HG03460 (cell line): ENCODE results near the gene ERBB2.
"Not testable (repeated sequence)": the region's sequence is repeated elsewhere in the genome, so short reads cannot be mapped to it uniquely, and the experiment has no call there.

Experiments used
- ATAC-seq: cut with Tn5 transposase; IDR thresholded peaks from one replicate; pipeline ENCODE4 v1.9.1; 2021; ENCODE audit not compliant: unreplicated experiment

ERBB2 gene

DNA sequence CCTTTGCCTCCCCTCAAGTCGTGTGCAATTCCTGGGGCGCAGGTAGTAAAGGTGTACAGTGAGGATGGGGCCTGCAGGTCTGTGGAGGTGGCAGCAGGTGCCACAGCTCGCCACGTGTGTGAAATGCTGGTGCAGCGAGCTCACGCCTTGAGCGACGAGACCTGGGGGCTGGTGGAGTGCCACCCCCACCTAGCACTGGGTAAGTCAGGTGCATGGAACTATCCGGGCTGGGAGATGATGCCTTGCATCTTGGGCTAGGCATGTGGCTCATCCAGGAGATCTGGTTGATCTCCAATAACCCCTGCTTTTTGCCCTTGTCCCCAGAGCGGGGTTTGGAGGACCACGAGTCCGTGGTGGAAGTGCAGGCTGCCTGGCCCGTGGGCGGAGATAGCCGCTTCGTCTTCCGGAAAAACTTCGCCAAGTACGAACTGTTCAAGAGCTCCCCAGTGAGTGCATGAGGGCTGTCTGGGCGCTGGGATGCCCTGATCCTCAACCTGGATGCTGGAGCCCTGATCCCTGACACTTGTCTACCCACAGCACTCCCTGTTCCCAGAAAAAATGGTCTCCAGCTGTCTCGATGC, 43.1 kb downstream of the ERBB2 start:
- ATAC-seq: no peak

DNA sequence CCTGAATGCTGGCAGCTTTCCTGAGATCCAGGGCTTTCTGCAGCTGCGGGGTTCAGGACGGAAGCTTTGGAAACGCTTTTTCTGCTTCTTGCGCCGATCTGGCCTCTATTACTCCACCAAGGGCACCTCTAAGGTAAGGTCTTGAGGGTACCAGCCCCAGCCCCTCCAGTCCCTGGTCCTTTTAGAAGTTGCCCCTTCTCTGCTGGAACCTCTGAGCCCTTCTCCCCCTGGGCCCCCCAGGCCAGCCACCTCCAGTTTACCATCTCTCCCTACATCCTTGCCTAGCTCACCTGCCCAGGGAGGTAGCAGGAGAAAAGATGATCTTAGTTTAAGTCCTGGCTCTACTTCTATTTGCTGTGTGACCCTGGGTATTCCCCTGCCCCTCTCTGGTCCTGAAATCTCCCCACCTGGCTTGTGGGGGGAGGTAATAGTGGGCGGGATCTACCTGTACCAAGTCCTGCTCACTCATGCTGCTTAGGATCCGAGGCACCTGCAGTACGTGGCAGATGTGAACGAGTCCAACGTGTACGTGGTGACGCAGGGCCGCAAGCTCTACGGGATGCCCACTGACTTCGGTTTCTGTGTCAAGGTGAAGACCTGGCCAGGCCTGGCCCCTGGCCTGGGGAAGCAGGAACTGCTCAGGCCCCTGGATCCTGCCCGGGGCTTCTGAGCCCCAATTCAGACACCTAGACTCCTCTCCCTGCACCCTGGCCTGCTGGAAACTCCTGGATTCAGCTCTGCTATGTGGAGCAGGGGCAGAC, 44.4 kb downstream of the ERBB2 start:
- no peak for ATAC-seq

DNA sequence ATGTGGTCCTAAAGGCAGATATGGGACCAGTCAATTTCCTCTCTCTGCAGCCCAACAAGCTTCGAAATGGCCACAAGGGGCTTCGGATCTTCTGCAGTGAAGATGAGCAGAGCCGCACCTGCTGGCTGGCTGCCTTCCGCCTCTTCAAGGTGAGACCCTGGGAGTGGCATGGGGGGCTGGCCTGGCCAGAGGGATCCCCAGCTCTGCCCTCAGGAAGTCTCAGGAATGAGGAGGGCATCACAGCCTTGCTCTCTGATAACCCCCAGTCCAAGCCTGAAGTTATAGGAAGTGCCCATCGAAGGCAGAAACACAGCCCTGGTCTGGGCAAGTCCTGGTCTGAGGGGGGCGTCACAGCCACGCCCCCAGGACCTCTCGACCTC, 45.0 kb downstream of the ERBB2 start:
- no peak for ATAC-seq

DNA sequence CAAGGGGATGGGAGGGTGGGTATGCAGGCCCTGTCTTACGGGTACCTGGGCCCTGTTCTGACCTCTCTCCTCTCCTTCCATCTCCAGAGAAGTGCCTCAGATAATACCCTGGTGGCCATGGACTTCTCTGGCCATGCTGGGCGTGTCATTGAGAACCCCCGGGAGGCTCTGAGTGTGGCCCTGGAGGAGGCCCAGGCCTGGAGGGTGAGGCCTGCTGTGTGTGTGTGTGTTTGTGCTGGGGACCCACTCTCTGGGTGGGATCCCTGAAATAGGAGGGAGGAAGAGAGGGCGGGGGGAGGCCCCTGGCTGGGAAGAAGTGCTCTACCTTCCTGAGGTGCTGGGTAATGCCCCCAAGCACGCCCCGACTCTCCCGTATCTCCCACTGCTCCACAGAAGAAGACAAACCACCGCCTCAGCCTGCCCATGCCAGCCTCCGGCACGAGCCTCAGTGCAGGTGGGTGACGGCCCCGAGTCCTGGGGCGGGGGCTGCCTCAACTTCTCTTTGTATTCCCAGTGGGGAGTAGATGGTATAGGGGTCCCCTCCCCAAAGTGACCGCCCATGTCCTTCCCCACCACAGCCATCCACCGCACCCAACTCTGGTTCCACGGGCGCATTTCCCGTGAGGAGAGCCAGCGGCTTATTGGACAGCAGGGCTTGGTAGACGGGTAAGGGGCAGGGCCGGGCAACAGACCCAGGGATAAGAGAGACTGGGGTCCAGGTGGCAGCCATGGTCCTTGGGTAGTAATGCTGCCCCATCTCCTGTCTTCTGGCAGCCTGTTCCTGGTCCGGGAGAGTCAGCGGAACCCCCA, 45.7 kb downstream of the ERBB2 start:
- no peak for ATAC-seq

DNA sequence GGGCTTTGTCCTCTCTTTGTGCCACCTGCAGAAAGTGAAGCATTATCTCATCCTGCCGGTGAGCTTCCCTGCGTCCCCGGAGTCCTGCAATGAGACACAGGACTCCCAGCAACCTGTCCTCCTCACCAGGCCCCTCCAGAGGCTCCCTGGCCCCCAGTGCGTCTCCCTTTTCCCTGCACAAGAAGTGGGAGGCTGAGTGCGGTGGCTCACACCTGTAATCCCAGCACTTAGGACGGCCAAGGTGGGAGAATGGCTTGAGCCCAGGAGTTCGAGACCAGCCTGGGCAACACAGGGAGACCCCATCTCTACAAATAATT, 46.2 kb downstream of the ERBB2 start:
- ATAC-seq: no peak

DNA sequence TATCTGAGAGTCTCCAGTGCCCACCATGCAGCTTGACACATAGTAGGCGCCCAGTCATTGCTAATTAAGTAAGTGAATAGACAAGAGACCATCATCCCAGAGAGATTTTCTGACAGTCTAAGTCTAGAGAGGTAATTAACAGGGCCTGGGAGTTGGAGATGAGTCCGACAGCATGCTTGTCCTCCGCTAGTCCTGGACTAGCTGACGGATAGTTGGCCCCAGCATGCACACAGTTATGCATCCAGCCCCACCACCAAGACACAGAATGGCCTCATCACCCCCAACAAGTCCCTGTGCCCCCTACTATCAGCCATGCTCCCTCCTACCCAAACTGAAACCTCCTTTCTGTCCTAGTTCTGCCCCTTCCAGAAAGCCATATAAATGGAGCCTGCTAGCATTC, 47.9 kb downstream of the ERBB2 start:
- no peak for ATAC-seq

DNA sequence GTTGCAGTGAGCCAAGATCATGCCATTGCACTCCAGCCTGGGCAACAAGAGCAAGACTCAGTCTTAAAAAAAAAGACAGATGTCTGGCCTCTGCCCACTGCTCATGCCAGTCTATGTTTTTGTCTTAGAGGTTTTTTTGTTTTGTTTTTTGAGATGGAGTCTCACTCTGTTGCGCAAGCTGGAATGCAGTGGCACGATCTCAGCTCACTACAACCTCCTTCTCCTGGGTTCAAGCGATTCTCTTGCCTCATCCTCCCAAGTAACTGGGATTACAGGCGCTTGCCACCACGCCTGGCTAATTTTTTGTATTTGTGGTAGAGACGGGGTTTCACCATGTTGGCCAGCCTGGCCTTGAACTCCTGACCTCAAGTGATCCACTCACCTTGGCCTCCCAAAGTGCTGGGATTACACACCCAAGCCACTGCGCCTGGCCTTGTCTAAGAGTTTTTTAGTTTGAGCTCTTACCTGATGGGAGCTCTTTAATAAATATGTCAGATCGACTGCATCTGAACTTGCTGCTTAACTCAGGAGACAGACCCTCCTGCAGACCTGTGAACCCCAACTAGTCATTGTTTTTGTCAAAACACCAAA, 48.7 kb downstream of the ERBB2 start:
- not testable (repeated sequence) for ATAC-seq

DNA sequence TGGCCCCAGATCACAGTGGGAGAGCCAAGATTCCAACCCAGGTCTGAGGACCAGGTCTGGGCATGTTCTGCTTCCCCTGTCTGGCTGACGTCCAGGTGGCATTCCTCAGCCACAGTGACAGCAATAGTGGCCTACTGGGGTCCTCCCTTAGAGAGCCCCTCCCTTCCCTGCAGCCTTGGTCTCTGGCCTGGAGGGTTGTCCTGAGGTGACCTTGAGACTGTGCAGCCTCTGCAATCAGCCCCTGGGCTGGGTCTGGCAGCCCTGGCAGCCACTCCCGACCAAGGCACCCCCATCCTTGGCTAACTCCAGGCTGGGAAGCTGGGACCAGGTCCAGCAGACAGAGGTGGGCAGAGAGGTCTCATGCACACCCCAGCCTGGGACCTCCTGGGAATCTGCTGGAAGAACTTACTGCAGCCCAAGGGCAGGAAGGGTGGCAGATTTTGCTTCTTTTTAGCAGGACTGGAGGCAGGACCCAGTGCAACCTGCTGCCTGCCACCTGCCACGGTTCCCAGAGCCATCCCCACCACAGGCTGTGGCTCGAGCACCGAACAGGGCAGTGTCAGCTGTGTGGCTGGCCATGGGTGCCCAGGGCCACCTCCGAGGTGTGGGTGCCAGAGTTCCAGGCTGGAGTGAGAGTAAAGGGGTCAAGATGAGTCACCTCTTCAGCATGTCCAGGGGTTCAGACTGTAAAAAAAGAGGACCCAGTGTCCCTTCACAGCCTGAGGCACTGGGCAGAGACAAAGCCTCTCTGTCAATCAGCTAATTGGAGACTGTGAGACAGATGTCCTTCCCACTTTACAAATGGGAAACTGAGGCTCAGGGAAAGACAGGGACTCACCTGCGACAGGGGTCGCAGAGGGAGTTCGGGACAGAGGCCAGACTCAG, 50.5 kb downstream of the ERBB2 start:
- ATAC-seq: no peak

DNA sequence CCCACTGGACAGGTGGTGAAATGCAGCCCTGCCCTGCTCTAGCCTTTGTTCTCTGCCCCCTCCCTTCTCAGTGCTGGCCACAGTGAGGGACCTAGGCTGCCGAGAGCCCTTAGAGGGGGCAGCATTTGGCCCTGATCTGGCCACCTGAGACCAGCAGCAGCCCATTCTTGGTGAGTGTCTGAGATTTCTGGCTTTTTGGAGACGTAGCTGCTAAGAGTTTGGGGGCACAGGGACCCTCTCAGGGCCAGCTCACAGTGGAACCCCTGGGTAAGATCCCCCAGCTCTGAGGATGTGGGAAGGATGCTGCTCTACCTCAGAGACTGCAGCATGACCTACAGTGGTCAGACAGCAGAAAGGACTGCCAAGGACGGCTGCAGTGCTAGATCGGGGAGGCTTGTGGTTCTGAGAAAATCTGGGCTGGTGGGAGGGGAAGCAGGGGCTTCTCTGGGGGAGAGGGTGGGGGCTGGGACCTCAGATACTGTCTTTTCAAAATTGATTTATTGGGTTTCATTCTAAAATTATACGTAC, 51.2 kb downstream of the ERBB2 start:
- no peak for ATAC-seq

DNA sequence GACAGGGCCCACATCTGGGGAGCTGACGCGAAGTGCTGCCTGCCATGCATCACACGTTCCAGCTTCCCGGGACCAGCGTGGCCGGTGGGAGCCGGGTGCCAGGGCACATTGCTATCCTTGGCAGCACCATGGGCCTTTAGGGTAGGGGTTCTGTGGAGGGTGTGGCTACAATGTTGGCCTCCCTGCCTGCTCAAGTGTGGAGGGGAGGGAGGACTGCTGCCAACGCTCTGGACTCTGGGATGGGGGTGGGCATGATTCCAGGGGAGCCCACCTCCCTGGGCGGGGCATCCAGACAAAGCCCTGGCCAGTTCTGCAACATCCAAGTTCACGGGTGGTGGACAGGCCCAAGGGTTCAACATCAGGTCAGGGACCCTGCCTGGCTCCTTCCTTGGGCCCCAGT, 51.8 kb downstream of the ERBB2 start:
- ATAC-seq: no peak

DNA sequence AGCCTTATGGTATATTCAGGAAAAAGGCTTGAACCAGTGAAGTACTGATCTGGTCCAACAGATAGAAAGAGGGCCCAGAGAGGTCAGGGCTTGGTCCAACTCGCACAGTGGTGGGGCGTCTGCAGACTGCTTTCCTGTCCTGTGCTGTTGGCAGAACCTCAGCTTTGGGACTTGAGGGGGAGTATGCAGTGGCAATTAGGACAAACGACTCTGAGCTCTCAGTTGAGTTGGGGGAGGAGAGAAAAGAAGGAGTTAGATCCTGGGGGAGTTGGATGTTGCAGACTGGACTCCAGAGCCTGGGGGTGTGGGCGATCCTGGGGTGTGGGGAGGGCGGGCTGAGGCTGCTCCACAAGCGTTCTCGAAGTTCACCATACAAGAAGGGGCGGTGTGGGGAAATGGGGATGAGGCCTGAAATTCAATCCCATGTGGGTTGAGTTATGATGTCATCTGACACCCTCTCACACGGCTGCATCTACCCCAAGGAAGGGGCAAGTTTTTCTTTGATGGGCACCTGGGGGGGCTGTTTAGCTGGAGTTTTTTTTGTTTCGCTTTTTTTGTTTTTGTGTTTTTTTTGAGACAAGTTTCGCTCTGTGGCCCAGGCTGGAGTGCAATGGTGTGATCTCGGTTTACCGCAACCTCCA, 52.5 kb downstream of the ERBB2 start:
- ATAC-seq: no peak

DNA sequence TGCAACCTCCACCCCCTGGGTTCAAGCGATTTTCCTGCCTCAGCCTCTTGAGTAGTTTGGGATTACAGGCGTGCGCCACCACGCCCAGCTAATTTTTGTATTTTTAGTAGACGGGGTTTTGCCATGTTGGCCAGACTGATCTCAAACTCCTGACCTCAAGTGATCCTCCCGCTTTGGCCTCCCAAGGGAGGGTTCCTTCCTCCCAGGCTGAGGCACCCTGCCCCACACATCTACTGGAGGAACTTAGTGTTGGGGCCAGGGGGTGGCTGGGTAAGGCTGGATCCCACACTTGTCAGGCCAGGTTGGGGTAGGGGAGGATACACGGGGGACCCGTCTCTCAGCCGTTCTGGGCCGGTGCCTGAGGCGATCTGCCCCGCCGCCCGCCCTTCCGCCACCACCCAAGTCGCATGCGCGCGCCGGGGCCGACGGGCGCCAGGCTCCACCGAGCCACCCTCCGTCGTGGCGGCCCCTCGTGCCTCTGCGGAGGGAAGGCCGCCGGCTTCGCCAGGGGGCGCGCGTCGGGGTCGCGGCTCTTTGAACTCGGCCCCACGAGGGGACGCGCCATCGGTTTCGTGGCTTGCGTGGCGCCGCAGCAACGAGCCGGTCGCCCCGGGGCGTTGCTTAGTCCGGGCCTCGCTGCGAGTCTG, 53.8 kb downstream of the ERBB2 start:
- peak; percentile 13 for ATAC-seq

DNA sequence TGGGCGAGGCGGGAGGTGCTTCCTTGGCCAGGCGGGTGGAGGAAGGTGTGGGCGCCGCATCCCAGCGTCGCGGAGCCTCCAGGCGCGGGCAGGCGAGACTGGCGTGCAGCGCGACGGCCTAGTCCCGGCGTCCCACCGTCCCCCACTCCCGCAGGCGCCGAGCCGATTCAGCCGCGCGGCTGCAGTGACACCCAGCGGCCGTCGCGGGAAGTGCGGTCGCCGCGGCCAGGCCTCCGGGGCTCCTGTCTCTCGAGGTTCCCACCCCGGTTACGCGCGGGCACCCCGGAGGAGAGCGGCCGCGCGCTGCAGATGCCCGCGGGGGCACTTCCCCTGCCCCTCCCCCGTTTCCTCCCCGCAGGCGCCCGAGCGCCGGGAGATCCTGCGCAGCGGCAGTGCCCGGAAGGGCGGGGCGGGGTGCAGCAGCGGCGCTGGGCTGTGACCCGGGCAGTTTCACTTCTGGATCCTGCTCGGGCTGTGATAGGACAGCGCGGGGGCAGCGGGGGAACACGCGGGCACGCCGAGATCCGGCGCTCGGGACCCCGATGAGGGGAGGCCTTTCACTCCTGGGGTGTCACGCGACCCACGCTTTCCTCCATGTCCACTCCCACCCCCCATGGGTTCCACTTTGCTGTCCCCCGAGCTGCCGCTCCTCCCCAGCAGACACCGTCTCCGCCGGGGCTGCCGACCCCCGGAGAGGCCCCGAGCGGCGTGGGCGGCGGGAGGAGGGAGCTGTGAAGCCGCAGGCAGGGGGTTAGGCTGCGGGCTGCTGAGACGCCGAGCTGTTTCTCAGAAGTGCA, 54.5 kb downstream of the ERBB2 start:
- ATAC-seq: peak; percentile 52

DNA sequence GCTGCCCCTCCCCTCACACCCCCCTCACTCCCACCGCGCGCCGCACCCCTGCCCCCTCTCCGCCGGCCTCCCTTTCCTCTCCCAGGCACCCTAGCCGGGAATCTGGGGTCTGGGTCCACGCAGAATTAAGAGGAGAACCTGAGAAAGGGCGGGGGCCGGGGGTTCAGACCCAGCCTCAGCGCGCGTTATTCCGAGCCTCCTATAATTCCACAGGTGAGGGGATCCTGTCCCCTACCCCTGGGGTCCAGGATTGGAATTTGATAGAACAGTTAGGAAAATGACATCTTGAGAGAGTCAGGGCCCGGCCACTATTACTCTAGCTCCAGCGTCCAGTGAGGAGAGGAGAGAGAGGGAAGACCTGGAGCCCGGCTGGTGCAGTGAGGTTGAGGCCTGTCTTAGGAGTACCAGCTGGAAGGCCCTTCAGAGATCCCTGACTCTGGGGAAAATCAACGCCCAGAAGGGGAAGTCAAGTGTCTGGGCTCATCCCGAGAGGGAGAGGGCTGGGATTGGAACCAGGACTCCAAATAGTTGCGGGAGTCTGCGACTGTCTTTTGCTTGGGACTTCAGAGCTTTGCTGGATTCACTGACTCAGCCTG, 55.2 kb downstream of the ERBB2 start:
- no peak for ATAC-seq

DNA sequence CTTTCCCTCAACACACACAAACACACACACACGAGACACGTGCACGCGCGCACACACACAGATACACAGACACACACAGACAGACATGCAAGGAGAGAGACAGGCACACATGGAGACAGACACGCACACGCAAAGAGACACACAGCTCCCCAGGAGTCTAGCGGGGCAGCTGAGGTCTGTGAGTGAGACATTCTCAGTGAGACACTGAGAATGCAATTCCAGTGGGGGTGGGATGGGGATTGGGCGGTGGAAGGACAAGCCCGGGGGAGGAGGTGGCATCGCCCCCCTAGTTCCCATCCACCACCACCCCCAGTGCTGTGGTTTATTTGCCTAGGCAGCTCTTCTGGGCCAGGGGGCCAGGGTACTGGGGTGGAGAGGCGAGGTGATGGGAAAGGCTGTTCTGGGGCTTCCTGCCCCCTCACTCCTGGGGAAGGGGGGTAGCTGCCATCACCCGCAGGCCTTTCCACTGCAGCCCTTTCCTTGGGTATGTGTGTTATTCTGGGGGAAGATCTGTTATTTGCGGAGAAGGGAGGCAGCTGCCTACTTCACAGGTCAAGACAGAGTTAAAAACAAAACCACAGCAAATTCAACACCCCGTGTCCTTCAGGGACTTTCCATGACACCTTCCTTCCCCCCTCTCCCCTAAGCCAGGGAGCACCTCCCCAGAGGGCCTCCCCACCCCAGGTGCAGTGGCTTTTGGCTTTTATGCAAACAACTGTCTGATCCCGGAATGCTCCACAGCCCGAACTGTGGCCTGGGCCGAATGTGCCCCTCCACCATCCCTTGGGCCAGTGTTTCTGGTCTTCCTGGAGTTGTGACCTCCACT, 55.9 kb downstream of the ERBB2 start:
- no peak for ATAC-seq

DNA sequence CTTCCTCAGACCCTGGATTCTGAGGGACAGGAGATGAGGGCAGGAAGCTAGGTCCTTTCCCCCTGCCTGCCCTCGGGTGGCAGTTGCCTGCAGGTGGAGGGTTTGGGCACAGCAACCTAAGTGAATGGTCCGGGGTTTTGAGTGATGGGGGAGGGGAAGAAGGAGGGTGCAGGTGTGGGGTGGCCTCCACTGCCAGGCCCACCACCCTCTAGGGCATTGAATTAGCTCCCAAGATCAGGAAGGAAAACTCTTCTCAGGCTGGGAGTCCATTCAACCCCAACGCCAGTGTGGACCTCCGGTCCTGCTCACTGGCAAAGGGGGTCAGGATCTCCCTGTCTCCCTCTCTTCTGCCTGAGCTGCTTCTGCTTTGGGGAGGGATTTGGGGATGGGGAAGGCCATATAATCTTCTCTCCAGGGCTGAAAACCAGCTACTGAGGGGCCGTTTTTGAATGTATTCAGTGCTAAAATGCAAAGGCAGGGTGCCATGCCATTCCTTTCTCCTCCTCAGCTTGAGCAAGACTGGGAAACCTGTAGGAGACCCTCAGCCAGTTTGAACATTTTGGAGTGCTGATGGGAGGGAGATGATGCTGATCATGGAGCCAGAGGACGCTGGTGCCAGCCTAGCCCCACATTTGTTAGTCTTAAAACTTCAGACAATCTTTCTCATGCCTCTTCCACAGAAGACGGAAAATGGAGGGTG, 56.7 kb downstream of the ERBB2 start:
- no peak for ATAC-seq

DNA sequence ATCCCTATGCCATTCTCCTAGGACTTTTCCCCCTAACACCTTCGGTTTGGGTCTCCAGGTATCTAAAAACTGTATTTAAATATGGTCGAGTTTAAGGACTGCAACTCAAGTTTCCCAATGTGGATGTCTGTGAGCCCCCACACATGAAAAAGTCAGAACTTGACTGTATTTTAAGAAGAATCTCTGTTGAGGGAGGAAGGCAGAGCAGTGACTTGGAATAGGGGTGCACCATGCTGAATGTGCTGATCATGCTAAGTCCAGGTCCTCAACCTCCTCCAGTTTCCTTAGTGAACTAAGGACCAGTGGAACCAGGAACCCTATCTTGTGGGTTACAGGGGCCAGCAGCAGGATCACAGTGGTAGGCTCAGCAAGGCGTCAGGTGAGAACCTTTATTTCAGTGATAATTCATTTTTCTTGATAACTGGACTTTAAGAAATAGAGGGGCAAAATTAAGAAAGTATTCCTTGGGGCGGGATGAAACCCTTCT, 57.4 kb downstream of the ERBB2 start:
- no peak for ATAC-seq
